ENCODE measurements around the gene ATRN. TPM values are rescaled to one million over a fixed set of nuclear protein-coding genes. Genes with fewer than 3 reads are reported as not detected.
A peak's percentile ranks its signal among the peaks of the same experiment; 100 is the strongest.

The ATRN gene
- total RNA-seq, 2 experiments from 2014 or later: 8.8 to 9.1 TPM

DNA sequence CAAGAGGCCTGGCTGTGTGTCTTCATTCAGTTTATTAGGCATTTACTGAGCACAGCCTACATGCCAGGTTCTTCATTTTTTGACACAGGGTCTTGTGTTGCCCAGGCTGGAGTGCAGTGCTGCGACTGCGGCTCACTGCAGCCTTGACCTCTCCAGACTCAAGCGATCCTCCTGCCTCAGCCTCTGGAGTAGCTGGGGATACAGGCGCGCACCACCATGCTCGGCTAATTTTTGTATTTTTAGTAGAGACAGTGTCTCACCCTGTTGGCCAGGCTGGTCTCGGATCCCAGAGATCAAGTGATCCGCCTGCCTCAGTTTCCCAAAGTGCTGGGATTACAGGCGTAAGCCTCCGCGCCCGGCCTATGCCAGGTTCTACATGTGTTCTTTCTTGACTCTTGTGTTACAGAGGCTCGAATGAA is 601 bp upstream of the ATRN start:
- peaks cover 34% of the 10 kb centered on the region for H3K4me1 Mint-ChIP-seq (ENCODE audit: low read depth)
- ATAC-seq (ENCODE audit: poor library complexity) (no peak), DNase-seq (peak in 2 of 14 experiments; percentile 7 to 10)
- H3K27ac Mint-ChIP-seq: peak overlapping the region; percentile 76
- CTCF ChIA-PET: no interaction called here
- Histone ChIP-seq H3K4me3 (ENCODE audit: low read length) (peak overlapping the region; percentile 92), H3K9me3 (ENCODE audit: control insufficient read depth in 1 of 2, insufficient read depth in 1 of 2, low read length in 2 of 2) (no peaks in the 10 kb centered on the region), H3K36me3 (ENCODE audit: insufficient read depth, low read length) (no peaks in the 10 kb centered on the region), H3K4me1 (ENCODE audit: insufficient read depth, low read length) (peaks cover 31% of the 10 kb centered on the region), H3K27ac (ENCODE audit: low read depth in 1 of 2, low read length in 2 of 2) (peak overlapping the region; percentile 9 to 68), H3K27me3 (ENCODE audit: control insufficient read depth in 1 of 2, insufficient read depth in 2 of 2, low read length in 2 of 2) (no peaks in the 10 kb centered on the region)
- H3K36me3 Mint-ChIP-seq (ENCODE audit: low read depth): no peaks in the 10 kb centered on the region
- intact Hi-C loops (cut with DNase I, micrococcal nuclease): no loop called here
- H3K27me3 Mint-ChIP-seq: peaks cover 4% of the 10 kb centered on the region
- POLR2A ChIA-PET: interaction anchor here (0.8 to 1.9 kb wide), 3 partner anchors 62 to 741 kb away, joined by 3 to 8 read pairs (median 3); partner anchors contain the start of gene DNAAF9
- peak overlapping the region; percentile 92 for H3K4me3 Mint-ChIP-seq
- no peaks in the 10 kb centered on the region for H3K9me3 Mint-ChIP-seq
- TF ChIP-seq, protein P1, sequence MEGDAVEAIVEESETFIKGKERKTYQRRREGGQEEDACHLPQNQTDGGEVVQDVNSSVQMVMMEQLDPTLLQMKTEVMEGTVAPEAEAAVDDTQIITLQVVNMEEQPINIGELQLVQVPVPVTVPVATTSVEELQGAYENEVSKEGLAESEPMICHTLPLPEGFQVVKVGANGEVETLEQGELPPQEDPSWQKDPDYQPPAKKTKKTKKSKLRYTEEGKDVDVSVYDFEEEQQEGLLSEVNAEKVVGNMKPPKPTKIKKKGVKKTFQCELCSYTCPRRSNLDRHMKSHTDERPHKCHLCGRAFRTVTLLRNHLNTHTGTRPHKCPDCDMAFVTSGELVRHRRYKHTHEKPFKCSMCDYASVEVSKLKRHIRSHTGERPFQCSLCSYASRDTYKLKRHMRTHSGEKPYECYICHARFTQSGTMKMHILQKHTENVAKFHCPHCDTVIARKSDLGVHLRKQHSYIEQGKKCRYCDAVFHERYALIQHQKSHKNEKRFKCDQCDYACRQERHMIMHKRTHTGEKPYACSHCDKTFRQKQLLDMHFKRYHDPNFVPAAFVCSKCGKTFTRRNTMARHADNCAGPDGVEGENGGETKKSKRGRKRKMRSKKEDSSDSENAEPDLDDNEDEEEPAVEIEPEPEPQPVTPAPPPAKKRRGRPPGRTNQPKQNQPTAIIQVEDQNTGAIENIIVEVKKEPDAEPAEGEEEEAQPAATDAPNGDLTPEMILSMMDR (IDR thresholded peaks at IDR 0.05): no peak

DNA sequence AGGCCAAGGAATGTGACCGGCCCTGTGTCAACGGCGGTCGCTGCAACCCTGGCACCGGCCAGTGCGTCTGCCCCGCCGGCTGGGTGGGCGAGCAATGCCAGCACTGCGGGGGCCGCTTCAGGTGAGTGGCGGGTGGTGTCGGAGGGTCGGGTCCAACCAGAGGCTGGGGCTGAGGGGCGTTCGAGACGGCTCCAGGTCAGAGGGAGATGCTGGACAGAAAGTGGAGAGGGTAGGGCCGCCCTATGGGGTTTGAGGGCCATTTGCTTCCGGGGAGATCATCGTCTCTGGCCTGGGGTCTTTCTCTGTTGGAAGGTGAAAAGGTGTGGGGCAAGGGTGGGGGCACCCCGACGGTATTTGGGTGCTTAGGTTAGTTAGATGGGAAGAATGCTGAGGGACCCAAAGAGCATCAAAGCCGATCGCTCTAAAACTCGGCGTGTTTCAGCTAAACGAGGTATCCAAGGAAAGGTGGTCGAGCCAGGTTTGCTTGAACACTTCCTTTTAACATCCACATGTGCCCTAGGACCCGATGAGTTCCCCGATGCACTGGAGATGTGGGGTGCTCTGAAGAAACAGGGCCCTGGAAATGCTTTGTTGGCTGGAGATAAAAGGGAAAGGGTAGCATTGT is 691 bp downstream of the ATRN start:
- peak overlapping the region; percentile 46 for H3K27ac Mint-ChIP-seq
- Histone ChIP-seq H3K36me3 (ENCODE audit: insufficient read depth, low read length) (no peaks in the 10 kb centered on the region), H3K27me3 (ENCODE audit: control insufficient read depth in 1 of 2, insufficient read depth in 2 of 2, low read length in 2 of 2) (no peaks in the 10 kb centered on the region), H3K27ac (ENCODE audit: low read depth in 1 of 2, low read length in 2 of 2) (no peak overlapping the region), H3K9me3 (ENCODE audit: control insufficient read depth in 1 of 2, insufficient read depth in 1 of 2, low read length in 2 of 2) (no peaks in the 10 kb centered on the region), H3K4me3 (ENCODE audit: low read length) (peak overlapping the region; percentile 92), H3K4me1 (ENCODE audit: insufficient read depth, low read length) (peaks cover 31% of the 10 kb centered on the region)
- ATAC-seq (ENCODE audit: poor library complexity) (no peak), DNase-seq (peak in 3 of 14 experiments; percentile 0 to 37 (median 16))
- no peaks in the 10 kb centered on the region for H3K36me3 Mint-ChIP-seq (ENCODE audit: low read depth)
- H3K4me1 Mint-ChIP-seq (ENCODE audit: low read depth): peaks cover 34% of the 10 kb centered on the region
- ChIA-PET POLR2A (no interaction called here), CTCF (no interaction called here)
- intact Hi-C loops (cut with DNase I, micrococcal nuclease): no loop called here
- no peaks in the 10 kb centered on the region for H3K27me3 Mint-ChIP-seq
- peak overlapping the region; percentile 92 for H3K4me3 Mint-ChIP-seq
- TF ChIP-seq, protein P1 (IDR thresholded peaks at IDR 0.05): no peak
- H3K9me3 Mint-ChIP-seq: no peaks in the 10 kb centered on the region

DNA sequence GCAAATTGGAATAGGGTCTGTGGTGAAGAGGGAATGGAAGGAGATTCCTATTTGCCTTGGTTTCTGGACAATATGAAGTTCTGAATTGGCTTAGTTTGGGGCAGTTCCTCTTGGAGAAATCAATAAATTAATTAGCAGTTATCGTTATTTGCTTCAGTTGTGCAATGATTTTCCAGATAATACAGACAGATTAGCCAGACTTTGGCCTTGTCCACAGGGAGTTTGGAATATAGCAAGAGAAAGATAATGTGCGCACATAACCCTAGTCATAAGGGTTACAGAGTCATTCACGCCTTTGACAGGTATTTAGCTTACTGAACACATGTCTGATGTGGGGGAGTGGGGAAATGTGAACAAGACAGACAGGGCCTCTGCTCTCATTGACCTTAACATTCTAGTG is 1.3 kb downstream of the ATRN start:
- H3K27me3 Mint-ChIP-seq: no peaks in the 10 kb centered on the region
- peaks cover 34% of the 10 kb centered on the region for H3K4me1 Mint-ChIP-seq (ENCODE audit: low read depth)
- ATAC-seq (ENCODE audit: poor library complexity) (no peak), DNase-seq (no peak)
- intact Hi-C loops (cut with DNase I, micrococcal nuclease): no loop called here
- Histone ChIP-seq H3K36me3 (ENCODE audit: insufficient read depth, low read length) (no peaks in the 10 kb centered on the region), H3K27ac (ENCODE audit: low read depth in 1 of 2, low read length in 2 of 2) (no peak overlapping the region), H3K27me3 (ENCODE audit: control insufficient read depth in 1 of 2, insufficient read depth in 2 of 2, low read length in 2 of 2) (no peaks in the 10 kb centered on the region), H3K9me3 (ENCODE audit: control insufficient read depth in 1 of 2, insufficient read depth in 1 of 2, low read length in 2 of 2) (no peaks in the 10 kb centered on the region), H3K4me3 (ENCODE audit: low read length) (peak overlapping the region; percentile 92), H3K4me1 (ENCODE audit: insufficient read depth, low read length) (peaks cover 31% of the 10 kb centered on the region)
- H3K9me3 Mint-ChIP-seq: no peaks in the 10 kb centered on the region
- H3K27ac Mint-ChIP-seq: no peak overlapping the region
- TF ChIP-seq, protein P1 (IDR thresholded peaks at IDR 0.05): no peak
- no peaks in the 10 kb centered on the region for H3K36me3 Mint-ChIP-seq (ENCODE audit: low read depth)
- CTCF ChIA-PET: no interaction called here
- H3K4me3 Mint-ChIP-seq: peak overlapping the region; percentile 92
- POLR2A ChIA-PET: no interaction called here
